G401 (cell line): ENCODE results near the gene FAM184B. TPM values are rescaled to one million over a fixed set of nuclear protein-coding genes. Genes with fewer than 3 reads are reported as not detected.

ENCODE experiments used
- DNase-seq: peaks from one replicate; pipeline ENCODE4 v3.0.0-alpha.2; 2015; ENCODE audit warnings: low spot score
- in situ Hi-C: cut with HindIII; loops from 2 replicates; pipeline ENCODE4 v1.10.0; 2016; ENCODE audit warnings: low sequenced_read_pairs, mixed read lengths
- total RNA-seq: library from RNA; depleted of rRNA; stranded (reverse); fragments of >200 nt; shearing (Covaris generic); gene quantifications from 2 replicates; pipeline ENCODE4 v1.2.3, GENCODE V29; 2014

Gene FAM184B
- total RNA-seq, 1 experiment from 2014 or later = not detected

GRCh38 chr4:17657090-17657489 is 124.3 kb downstream of the FAM184B start:
- in situ Hi-C loops = no loop called here
- DNase-seq = no peak

GRCh38 chr4:17654701-17655100 is 126.7 kb downstream of the FAM184B start:
- in situ Hi-C loops = no loop called here
- DNase-seq = no peak

DNA sequence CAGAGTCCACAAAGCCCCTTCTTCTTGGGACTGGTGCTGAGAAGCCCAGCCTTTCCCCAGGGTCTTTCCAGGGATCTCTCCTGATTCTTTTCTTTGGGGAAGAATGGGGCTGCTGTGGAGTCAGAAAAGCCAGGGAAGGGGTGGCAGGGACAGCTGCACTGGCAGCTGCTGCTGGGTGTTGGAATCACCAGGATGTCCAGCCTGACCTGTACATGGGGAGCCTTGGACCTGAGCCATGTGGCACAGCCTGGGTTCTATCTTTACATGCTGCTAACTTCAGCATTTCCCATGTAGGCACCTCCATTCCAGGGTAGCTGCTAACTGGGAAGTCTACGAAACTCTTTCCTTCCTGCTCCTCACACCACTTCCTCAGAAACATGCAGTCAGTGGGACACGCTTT is 131.0 kb downstream of the FAM184B start:
- in situ Hi-C loops = no loop called here
- DNase-seq = no peak

DNA sequence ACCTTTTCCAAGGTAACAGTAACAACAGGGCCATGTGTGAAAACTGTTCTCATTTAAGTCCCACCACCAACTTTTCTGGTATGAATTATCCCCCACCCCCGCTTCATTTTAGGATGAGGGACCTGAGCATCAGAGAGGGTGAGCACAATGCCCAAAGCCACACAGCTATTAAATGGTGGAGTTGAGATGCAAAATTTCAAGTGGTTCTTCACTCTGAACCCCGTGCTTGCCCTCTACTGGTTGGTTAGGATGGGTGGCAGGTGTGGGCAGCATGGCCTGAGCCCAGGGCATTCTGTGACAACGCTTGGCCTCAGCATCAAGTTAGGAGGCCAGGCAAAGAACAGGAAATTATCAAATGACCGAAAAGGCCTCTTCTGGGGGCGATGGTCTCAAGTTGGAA is 133.5 kb downstream of the FAM184B start:
- no peak for DNase-seq
- in situ Hi-C loops = no loop called here

GRCh38 chr4:17647176-17647806 is 134.1 kb downstream of the FAM184B start:
- no peak for DNase-seq
- in situ Hi-C loops = no loop called here

GRCh38 chr4:17646693-17647092 is 134.7 kb downstream of the FAM184B start:
- in situ Hi-C loops = no loop called here
- DNase-seq = no peak

- DNase-seq = no peak
- in situ Hi-C loops = loop anchor here (5.0 kb wide), 1 partner anchor 35 kb away; no protein-coding TSS in a partner anchor
Observed at GRCh38 chr4:17642398-17642783, 139.0 kb downstream of the FAM184B start.

- DNase-seq = no peak
- in situ Hi-C loops = no loop called here
Observed at GRCh38 chr4:17639136-17639535, 142.3 kb downstream of the FAM184B start.

DNA sequence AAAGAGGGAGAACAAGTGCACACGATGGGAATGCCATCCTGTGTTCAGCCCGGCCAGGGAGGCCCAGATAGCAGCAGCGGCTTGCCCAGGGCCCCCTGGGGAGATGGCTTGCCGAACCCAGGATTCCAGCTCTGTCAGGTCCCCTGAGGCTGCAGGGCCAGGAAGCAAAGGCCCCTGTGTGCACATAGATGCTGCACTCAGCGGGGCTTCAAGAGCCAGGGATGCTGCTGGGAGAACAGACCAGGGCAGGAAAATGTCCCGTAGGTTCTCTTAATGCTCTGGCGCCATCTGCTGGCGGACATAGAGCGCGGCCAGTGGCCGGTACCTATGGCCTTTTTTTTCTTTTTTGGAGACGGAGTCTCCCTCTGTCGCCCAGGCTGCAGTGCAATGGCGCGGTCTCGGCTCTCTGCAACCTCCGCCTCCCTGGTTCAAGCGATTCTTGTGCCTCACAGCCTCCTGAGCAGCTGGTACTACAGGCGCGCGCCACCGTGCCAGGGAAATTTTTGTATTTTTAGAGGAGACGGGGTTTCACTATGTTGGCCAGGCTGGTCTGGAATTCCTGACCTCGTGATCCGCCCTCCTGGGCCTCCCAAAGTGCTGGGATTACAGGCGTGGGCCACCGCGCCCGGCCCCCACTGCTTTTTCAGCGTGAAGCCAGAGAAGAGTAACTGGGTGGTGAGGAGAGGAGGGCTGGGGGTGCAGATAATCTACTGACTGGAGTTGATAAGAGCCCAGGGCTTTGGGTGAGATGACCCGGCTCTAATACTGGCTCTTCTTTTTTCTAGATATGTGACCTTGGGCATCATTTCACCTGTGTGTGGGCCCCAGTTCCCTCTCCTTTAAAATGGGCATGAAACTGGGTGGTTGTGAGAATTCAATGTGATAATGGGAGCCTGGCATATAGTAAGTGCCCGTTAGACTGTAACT is 144.5 kb downstream of the FAM184B start:
- in situ Hi-C loops = no loop called here
- DNase-seq = peak; percentile 83

DNA sequence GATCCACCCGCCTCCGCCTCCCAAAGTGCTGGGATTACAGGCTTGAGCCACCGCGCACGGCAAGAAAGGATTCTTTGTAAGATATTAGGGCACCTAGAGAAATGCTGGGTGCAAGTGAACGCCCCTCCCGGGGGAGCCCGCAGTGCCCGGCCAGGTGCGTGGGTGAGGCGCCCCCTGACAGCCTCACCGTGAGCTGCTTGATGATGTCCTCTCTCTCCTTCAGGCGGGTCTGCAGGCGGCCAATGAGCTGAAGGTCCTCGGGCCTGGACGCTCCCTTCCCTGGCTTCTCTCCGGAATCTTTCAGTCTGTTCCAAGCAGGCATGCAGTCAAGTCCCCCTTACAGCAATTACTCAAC is 145.1 kb downstream of the FAM184B start:
- in situ Hi-C loops = no loop called here
- no peak for DNase-seq

- in situ Hi-C loops = no loop called here
- DNase-seq = no peak
Observed at GRCh38 chr4:17635056-17635455, 146.4 kb downstream of the FAM184B start.

DNA sequence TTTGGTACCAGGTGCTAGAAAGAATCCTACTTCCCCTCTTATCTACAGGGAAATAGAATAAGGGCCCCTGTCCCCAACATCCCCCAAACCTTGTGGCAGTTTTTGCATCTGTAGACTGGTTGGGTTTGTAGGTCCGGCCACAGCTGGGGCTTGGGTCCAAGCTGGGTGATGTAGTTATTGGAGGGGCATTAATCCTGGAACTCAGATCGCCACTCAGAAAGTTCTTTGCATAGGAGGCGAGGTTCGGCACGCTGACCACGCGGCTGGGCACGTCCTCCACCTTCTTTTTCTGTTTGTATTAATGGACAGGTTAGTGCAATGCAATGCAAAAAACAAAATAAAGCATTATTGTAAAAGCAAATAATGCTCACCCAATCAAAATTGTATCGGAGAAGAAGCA is 147.8 kb downstream of the FAM184B start:
- in situ Hi-C loops = no loop called here
- no peak for DNase-seq

DNA sequence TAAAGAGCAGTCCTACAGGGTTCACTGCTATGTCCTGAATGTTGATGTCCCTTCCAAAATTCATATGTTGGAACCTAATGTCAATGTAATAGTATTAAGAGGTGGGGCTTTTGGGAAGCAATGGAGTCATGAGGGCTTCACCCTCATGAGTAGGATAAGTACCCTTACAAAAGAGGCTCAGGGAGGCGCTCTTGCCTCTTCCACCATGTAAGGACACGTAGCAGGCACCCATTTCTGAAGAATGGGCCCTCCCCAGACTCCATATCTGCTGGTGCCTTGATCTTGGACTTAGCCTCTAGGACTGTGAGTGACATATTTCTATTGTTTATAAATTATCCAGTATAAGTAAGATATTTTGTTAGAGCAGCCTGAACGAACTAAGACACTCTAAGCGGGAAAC is 151.2 kb downstream of the FAM184B start:
- no peak for DNase-seq
- in situ Hi-C loops = no loop called here

- in situ Hi-C loops = no loop called here
- DNase-seq = no peak
Observed at GRCh38 chr4:17624821-17625220, 156.6 kb downstream of the FAM184B start.

GRCh38 chr4:17623451-17624001 is 157.9 kb downstream of the FAM184B start:
- no peak for DNase-seq
- in situ Hi-C loops = no loop called here

DNA sequence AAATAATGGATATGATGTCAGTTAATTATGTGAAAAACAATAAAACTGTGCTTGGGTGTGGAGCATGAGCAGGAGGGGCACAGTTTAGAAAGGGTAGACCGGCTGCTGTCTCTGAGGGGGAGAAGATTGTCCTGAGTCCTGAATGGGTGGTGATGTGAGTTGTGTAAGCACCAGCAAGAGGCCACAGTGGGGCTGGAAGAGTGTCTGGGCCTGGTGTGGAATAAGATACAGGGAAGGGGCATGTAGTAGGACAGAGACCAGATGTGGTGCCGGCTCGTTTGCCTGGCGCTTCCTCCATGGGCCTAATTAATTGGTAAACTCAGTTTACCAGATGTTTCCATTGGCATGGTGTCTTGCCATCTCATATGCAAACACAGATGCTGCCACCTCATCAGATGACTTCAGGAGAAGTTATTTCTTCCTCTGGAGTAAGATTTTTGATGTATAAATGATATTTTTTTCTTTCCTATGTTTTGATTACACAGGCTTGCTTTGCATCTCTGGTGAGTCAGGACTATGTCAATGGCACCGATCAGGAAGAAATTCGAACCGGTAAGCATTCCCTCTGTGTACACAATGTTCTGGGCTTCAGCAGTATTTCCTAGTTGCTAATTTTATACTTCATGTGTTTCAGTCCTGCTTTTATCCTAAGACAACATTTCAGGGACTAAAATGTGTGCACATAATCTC is 161.9 kb downstream of the FAM184B start:
- in situ Hi-C loops = no loop called here
- DNase-seq = no peak

GRCh38 chr4:17618926-17619325 is 162.5 kb downstream of the FAM184B start:
- no peak for DNase-seq
- in situ Hi-C loops = no loop called here

- in situ Hi-C loops = no loop called here
- DNase-seq = no peak
Observed at GRCh38 chr4:17616283-17616682, 165.1 kb downstream of the FAM184B start.

DNA sequence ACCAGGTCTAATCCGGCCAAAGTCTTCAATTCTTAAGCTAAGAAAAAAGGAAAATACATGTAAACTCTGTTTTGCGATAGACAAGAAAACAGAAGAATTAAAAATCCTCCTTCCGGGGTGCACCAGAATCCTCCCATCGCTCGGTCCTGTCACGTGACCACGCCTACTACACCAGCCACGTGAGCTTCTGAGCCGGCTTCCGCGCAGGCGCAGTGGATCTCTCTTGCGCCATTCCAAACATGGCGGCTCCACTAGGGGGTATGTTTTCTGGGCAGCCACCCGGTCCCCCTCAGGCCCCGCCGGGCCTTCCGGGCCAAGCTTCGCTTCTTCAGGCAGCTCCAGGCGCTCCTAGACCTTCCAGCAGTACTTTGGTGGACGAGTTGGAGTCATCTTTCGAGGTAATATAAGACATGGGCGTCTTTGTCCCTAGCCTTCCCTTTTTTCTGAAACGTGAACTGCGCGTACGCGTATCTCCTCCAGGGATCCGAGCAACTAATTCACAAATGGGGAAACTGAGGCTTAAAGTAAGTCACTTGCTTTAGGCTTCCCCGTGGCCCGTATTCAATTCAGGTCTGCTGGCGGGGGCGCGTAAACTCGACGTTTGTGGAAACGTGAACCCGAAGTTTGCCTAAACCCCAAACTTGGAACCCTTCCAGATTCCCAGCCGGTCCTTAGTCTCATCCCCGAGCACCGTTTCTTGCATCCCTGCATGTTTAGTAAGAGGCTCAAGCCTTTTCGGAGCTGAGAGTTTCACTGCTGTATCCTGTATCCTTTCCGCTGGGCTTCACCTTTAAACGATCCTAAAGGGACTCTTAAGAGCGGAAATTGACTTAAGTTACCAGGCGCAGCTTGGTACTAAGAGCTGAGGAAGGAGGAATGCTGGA is 166.8 kb downstream of the FAM184B start, which contains the start of gene MED28:
Gene MED28 (plus strand): TSS at position 226 of the 884 bp plus-strand sequence. CDS start 14 bp downstream, at position 240.
- in situ Hi-C loops = no loop called here

More for the DNA sequence above, 166.8 kb downstream of the FAM184B start, which contains the start of gene MED28:
- DNase-seq = peak; percentile 94
